Vagina (tissue), 2 donors: ENCODE measurements around the gene PIEZO1.

ENCODE experiments used
- CTCF ChIP-seq, 3 experiments: fragments of 450-650 bp in 2 of 3; fragments of 200-600 bp in 1 of 3; sonication (generic) in 1 of 3; IDR thresholded peaks; one replicate each; pipeline ENCODE4 v1.5.1; 2017 to 2019; ENCODE audit warnings: antibody characterized with exemption in 3 of 3, mild to moderate bottlenecking in 2 of 3, moderate library complexity in 2 of 3
- POLR2A ChIP-seq, 2 donors: fragments of 450-650 bp; IDR thresholded peaks; one replicate each; pipeline ENCODE4 v1.6.1; 2017; ENCODE audit warnings: antibody characterized with exemption in 2 of 2, mild to moderate bottlenecking in 2 of 2, moderate library complexity in 2 of 2
- POLR2AphosphoS5 ChIP-seq, 2 donors: sonication (generic); formaldehyde crosslinking; IDR thresholded peaks; one replicate each; pipeline ENCODE4 v1.9.0; 2017; ENCODE audit warnings: antibody characterized with exemption in 2 of 2, mild to moderate bottlenecking in 2 of 2, low read depth in 1 of 2; ENCODE audit not compliant: insufficient read depth in 1 of 2

- peak in 1 of 2 donors; percentile 81 for TF ChIP-seq POLR2AphosphoS5 (IDR thresholded peaks at IDR 0.05; ENCODE audit: insufficient read depth in 1 of 2, low read depth in 1 of 2)
- TF ChIP-seq POLR2A (IDR thresholded peaks at IDR 0.05), result peak in 1 of 2 donors; percentile 89
- no peak for TF ChIP-seq CTCF (IDR thresholded peaks at IDR 0.05)
Measured at GRCh38 chr16:88803264-88803987, 18.4 kb upstream of the PIEZO1 start, which contains the start of gene CDT1.
